Suprapubic skin (tissue), 4 donors: ENCODE measurements around the gene DPF1. TPM values are rescaled to one million over a fixed set of nuclear protein-coding genes. Genes with fewer than 3 reads are reported as not detected.

Experiments
- DNase-seq, 2 donors: peaks; one replicate each; pipeline ENCODE4 v3.0.0-alpha.2; 2019; ENCODE audit warnings: low spot score in 2 of 2
- H3K27ac ChIP-seq: fragments of 200-600 bp; sonication (generic); one replicate; pipeline ENCODE4 v1.5.1; 2019
- H3K27me3 ChIP-seq: fragments of 200-600 bp; sonication (generic); one replicate; pipeline ENCODE4 v1.5.1; 2019
- H3K36me3 ChIP-seq: fragments of 200-600 bp; sonication (generic); one replicate; pipeline ENCODE4 v1.5.1; 2019
- H3K4me1 ChIP-seq: fragments of 200-600 bp; sonication (generic); one replicate; pipeline ENCODE4 v1.5.1; 2019
- H3K4me3 ChIP-seq: fragments of 200-600 bp; sonication (generic); one replicate; pipeline ENCODE4 v1.5.1; 2019; ENCODE audit warnings: mild to moderate bottlenecking
- H3K9me3 ChIP-seq: fragments of 200-600 bp; sonication (generic); one replicate; pipeline ENCODE4 v1.5.1; 2019
- EP300 ChIP-seq: sonication (generic); formaldehyde crosslinking; IDR thresholded peaks from one replicate; pipeline ENCODE4 v1.6.1; 2017; ENCODE audit warnings: antibody characterized with exemption
- POLR2A ChIP-seq, 2 donors: fragments of 450-650 bp; IDR thresholded peaks; one replicate each; pipeline ENCODE4 v1.6.1; 2017; ENCODE audit warnings: antibody characterized with exemption in 2 of 2, mild to moderate bottlenecking in 2 of 2, moderate library complexity in 2 of 2
- POLR2AphosphoS5 ChIP-seq, 3 donors: sonication (generic); formaldehyde crosslinking; IDR thresholded peaks; one replicate each; pipeline ENCODE4 v1.6.1; 2017; ENCODE audit warnings: antibody characterized with exemption in 3 of 3
- WGBS: methylation state at CpG from one replicate; pipeline ENCODE4 v1.1.5; 2018; 5-methylcytosine and 5-hydroxymethylcytosine counted together
- total RNA-seq, 4 donors: library from RNA; depleted of rRNA; stranded (reverse); fragments of >200 nt; gene quantifications; one replicate each; pipeline ENCODE4 v1.1.0, GENCODE V29; 2016
- TF ChIP-seq, protein P1 (sequence below), 2 donors: fragments of 200-600 bp in 1 of 2; fragments of 450-650 bp in 1 of 2; sonication (generic) in 1 of 2; IDR thresholded peaks; one replicate each; pipeline ENCODE4 v1.5.1; 2016 to 2019; ENCODE audit warnings: antibody characterized with exemption in 2 of 2, mild to moderate bottlenecking in 1 of 2, moderate library complexity in 1 of 2

The DPF1 gene
- total RNA-seq, 4 donors from 2014 or later, result 1.1 TPM; not detected in 3

DNA sequence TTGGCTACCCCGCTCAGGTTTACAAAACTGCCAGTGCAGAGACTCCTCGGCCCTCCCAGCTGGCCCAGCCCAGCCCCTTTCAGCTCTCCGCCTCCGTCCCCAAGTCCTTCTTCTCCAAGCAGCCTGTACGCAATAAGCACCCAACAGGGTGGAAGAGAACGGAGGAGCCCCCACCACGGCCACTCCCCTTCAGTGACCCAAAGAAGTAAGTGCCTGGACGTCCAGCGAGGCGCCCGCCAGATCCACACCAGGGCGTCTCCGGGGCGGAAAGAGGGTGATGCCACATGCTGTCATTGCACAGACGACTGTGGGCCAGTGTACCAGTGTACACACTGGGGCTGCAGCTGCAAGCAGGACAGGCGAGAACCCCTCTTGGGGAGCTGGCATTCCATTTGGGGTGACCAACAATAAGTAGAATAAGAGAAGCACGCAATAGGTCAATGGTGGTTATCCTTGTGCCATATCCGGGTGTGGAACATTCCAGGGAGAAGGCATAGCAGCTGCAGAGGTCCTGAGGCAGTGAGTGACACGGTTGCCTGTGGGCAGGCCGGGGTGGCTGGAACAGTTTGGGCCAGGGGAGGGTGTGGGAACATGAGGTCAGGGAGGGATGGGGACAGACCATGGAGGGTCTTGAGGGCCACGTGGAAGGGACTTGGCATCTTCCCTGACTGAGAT is 41.3 kb downstream of the DPF1 start:
- peaks cover 21% of the 10 kb centered on the region for H3K36me3 ChIP-seq
- TF ChIP-seq POLR2AphosphoS5 (IDR thresholded peaks at IDR 0.05), result no peak
- TF ChIP-seq, protein P1, sequence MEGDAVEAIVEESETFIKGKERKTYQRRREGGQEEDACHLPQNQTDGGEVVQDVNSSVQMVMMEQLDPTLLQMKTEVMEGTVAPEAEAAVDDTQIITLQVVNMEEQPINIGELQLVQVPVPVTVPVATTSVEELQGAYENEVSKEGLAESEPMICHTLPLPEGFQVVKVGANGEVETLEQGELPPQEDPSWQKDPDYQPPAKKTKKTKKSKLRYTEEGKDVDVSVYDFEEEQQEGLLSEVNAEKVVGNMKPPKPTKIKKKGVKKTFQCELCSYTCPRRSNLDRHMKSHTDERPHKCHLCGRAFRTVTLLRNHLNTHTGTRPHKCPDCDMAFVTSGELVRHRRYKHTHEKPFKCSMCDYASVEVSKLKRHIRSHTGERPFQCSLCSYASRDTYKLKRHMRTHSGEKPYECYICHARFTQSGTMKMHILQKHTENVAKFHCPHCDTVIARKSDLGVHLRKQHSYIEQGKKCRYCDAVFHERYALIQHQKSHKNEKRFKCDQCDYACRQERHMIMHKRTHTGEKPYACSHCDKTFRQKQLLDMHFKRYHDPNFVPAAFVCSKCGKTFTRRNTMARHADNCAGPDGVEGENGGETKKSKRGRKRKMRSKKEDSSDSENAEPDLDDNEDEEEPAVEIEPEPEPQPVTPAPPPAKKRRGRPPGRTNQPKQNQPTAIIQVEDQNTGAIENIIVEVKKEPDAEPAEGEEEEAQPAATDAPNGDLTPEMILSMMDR (IDR thresholded peaks at IDR 0.05), result no peak
- TF ChIP-seq POLR2A (IDR thresholded peaks at IDR 0.05), result no peak
- TF ChIP-seq EP300, result no peak
- H3K4me3 ChIP-seq, result peak overlapping the region; percentile 43
- WGBS, result 76% methylated on average over 13 of the region's 21 CpGs
- H3K9me3 ChIP-seq, result peaks cover 7% of the 10 kb centered on the region
- peak overlapping the region; percentile 61 for H3K27ac ChIP-seq
- no peak for DNase-seq
- no peaks in the 10 kb centered on the region for H3K27me3 ChIP-seq
- peaks cover 17% of the 10 kb centered on the region for H3K4me1 ChIP-seq

DNA sequence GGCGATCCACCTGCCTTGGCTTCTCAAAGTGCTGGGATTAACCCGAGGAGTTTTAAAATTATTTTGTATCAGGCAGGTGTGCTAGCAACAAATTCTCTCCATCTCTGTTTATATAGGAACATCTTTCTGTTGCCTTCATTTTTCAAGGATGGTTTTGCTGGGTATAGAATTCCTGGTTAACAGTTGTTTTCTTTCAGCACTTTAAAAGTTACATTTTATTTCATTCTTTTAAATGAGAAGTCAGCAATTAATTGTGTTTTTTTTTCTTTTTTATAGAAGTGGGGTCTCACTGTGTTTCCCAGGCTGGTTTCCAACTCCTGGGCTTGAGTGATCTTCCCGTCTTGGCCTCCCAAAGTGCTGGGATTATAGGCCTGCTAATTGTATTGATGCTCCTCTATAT is 44.0 kb downstream of the DPF1 start:
- Histone ChIP-seq H3K27ac (no peak overlapping the region), H3K36me3 (peaks cover 17% of the 10 kb centered on the region)
- 97% methylated on average over 3 of the region's 3 CpGs for WGBS

DNA sequence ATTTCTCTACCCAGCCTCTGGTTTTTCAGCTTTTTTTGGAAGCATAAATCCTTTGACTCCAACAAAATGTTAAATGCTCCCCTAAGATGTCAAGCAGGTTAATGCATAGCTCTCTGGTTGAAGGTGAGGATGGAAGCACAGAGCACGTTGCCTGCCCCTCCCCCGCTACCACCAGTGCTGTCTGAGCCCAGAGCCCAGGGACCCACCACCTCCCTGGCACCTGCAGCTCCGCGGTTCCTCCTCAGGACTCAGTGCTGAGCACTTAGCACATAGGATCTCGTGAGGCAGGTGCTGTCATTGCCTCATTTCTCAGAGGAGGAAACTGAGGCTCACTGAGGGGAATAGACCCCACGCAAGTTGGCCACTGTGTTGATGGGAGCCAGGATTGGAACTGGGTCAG is 48.6 kb downstream of the DPF1 start:
- 92% methylated on average over 4 of the region's 6 CpGs for WGBS
- no peak overlapping the region for H3K27ac ChIP-seq
- no peak for TF ChIP-seq EP300
- no peak for TF ChIP-seq POLR2A (IDR thresholded peaks at IDR 0.05)
- TF ChIP-seq, protein P1 (IDR thresholded peaks at IDR 0.05), result no peak
- TF ChIP-seq POLR2AphosphoS5 (IDR thresholded peaks at IDR 0.05), result no peak
- no peak for DNase-seq
- peaks cover 7% of the 10 kb centered on the region for H3K4me1 ChIP-seq
- no peak overlapping the region for H3K4me3 ChIP-seq
- H3K36me3 ChIP-seq, result peaks cover 2% of the 10 kb centered on the region
- no peaks in the 10 kb centered on the region for H3K27me3 ChIP-seq
- H3K9me3 ChIP-seq, result peaks cover 7% of the 10 kb centered on the region

More for the DNA sequence above, 44.0 kb downstream of the DPF1 start:
- TF ChIP-seq POLR2AphosphoS5 (IDR thresholded peaks at IDR 0.05) (no peak), EP300 (no peak), POLR2A (IDR thresholded peaks at IDR 0.05) (no peak)
- TF ChIP-seq, protein P1 (IDR thresholded peaks at IDR 0.05), result no peak
- Histone ChIP-seq H3K27me3 (no peaks in the 10 kb centered on the region), H3K9me3 (peaks cover 7% of the 10 kb centered on the region), H3K4me1 (peaks cover 17% of the 10 kb centered on the region), H3K4me3 (no peak overlapping the region)
- no peak for DNase-seq

DNA sequence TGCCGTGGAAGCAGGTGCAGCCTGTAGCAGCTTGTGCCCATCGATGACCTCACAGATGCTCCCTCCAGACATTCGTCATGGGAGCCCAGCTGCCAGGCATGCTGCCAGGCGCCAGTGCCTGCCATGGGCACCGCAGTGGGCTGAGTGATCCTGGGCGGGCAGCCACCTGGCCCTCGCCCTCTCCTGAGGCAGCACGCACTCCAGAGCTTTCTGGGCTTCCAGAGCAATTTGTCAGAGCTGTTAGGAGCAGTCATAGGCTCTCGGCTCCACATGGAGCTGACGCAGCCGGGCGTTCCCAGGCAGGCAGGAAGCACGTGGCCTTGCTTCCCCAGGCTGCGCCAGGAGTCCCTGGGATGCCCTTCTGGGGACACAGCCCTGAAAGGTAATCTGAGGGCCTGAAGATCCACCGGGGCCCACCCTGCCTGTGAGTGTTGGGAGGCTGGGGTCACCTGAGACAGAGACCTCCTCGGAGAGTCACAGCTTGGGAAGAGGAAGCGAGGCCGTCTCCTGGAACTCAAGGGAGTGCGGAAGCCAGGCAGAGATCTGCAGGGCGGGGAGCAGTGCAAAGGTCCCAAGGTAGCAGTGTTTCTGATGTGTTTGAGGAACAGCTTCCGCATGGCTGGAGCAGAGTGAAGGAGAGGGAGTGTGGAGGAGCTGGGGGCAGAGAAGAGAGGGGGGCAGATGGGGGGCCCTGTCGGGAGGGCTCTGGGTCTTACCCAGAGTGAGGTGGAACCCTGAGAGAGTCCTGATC is 50.6 kb downstream of the DPF1 start:
- 63% methylated on average over 12 of the region's 22 CpGs for WGBS
- Histone ChIP-seq H3K27ac (peak overlapping the region; percentile 72), H3K4me1 (peaks cover 7% of the 10 kb centered on the region), H3K4me3 (no peak overlapping the region), H3K36me3 (peaks cover 5% of the 10 kb centered on the region), H3K27me3 (no peaks in the 10 kb centered on the region), H3K9me3 (no peaks in the 10 kb centered on the region)
- DNase-seq, result peak in 1 of 2 donors; percentile 81
- TF ChIP-seq, protein P1 (IDR thresholded peaks at IDR 0.05), result no peak
- TF ChIP-seq POLR2AphosphoS5 (IDR thresholded peaks at IDR 0.05) (peak in 2 of 3 donors; percentile 49 to 65), EP300 (no peak)

DNA sequence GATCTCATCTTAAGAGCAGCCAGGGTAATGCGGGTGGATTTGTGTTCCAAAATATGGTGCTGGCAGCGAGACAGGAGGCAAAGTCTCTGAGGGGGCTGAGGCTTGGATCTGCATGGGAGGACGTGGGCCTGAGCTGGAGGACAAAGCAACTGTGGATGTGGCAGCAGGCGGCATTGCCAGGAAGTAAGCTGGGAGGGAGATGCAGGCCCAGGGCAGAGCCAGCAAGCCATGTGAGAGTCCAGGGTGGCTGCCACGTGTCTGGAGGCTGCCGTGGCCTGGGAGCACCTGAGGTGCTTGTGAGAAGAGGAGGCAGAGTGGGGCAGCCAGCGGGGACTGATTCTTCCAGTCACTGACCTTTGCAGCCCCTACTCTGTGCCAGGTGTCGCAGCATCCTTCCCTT is 52.0 kb downstream of the DPF1 start:
- Histone ChIP-seq H3K36me3 (peaks cover 18% of the 10 kb centered on the region), H3K27ac (no peak overlapping the region), H3K27me3 (no peaks in the 10 kb centered on the region), H3K9me3 (no peaks in the 10 kb centered on the region), H3K4me1 (peaks cover 7% of the 10 kb centered on the region), H3K4me3 (no peak overlapping the region)
- TF ChIP-seq POLR2AphosphoS5 (IDR thresholded peaks at IDR 0.05), result no peak
- no peak for TF ChIP-seq POLR2A (IDR thresholded peaks at IDR 0.05)
- TF ChIP-seq EP300, result no peak
- TF ChIP-seq, protein P1 (IDR thresholded peaks at IDR 0.05), result no peak
- 80% methylated on average over 6 of the region's 8 CpGs for WGBS
- DNase-seq, result no peak
